Measurements from ENCODE around the gene WDFY2.

Gene WDFY2

DNA sequence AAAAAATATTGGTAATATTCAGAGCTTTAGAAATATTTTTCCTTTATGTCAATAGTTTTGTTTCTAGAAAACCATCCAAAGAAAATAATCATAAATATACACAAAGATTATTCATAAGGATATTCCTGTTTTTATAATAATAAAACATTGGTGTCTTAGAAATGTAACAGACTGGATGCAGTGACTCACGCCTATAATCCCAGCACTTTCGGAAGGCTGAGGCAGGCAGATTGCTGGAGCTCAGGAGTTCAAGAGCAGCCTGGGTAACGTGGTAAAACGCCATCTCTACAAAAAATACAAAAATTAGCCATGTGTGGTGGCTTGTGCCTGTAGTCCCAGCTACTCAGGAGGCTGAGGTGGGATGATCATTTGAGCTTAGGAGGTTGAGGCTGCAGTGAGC lies 112.9 kb downstream of the WDFY2 start:
- peak in 1 of 2 donors; percentile 61 for DNase-seq (ENCODE audit: low read depth in 2 of 2)
- TF ChIP-seq, protein P1, sequence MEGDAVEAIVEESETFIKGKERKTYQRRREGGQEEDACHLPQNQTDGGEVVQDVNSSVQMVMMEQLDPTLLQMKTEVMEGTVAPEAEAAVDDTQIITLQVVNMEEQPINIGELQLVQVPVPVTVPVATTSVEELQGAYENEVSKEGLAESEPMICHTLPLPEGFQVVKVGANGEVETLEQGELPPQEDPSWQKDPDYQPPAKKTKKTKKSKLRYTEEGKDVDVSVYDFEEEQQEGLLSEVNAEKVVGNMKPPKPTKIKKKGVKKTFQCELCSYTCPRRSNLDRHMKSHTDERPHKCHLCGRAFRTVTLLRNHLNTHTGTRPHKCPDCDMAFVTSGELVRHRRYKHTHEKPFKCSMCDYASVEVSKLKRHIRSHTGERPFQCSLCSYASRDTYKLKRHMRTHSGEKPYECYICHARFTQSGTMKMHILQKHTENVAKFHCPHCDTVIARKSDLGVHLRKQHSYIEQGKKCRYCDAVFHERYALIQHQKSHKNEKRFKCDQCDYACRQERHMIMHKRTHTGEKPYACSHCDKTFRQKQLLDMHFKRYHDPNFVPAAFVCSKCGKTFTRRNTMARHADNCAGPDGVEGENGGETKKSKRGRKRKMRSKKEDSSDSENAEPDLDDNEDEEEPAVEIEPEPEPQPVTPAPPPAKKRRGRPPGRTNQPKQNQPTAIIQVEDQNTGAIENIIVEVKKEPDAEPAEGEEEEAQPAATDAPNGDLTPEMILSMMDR (IDR thresholded peaks at IDR 0.05; ENCODE audit: low read depth, low read length), result no peak
- H3K4me3 ChIP-seq (replicated peaks in 1 of 2; ENCODE audit: low read depth in 2 of 2, low read length in 2 of 2), result no peak overlapping the region

DNA sequence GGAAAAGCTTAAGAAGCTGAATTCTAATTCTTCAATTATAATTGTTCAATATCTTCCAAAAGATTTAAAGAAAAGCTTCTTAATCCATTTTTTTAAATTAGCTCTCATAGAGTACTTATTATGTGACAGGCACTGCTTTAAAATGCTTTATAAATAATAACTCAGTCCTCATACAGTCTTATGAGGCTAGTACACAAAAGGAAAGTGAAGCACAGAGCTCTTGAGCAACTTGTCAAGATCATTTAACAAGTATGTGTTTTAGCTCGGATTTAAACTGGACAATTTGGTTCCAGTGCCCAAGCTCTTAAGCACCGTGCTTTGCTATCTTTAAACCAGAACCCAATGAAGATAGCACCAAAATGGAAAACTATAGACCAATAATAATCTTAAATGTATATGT lies 113.6 kb downstream of the WDFY2 start:
- TF ChIP-seq, protein P1 (IDR thresholded peaks at IDR 0.05; ENCODE audit: low read depth, low read length), result no peak
- peak; percentile 28 to 32 for DNase-seq (ENCODE audit: low read depth in 2 of 2)
- no peak overlapping the region for H3K4me3 ChIP-seq (replicated peaks in 1 of 2; ENCODE audit: low read depth in 2 of 2, low read length in 2 of 2)

DNA sequence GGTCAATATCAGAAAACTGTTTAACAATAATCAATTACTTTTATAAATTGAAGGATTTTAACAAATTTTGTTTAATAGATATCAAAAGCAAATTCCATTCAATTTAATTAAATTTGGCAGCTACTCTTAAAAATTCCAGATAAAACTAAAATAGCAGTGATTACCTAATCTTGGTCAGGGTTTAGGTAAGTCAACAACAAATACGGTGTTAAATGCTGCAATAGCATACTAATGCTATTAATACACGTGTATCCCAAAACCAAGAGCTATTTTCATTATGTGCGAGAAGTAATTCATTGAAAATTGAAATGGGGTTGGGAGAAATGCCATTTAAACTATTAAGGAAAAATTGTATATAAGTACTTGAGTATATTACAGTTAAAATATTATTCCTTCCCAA lies 114.1 kb downstream of the WDFY2 start:
- DNase-seq (ENCODE audit: low read depth in 2 of 2), result no peak
- H3K4me3 ChIP-seq (replicated peaks in 1 of 2; ENCODE audit: low read depth in 2 of 2, low read length in 2 of 2), result no peak overlapping the region
- TF ChIP-seq, protein P1 (IDR thresholded peaks at IDR 0.05; ENCODE audit: low read depth, low read length), result no peak

DNA sequence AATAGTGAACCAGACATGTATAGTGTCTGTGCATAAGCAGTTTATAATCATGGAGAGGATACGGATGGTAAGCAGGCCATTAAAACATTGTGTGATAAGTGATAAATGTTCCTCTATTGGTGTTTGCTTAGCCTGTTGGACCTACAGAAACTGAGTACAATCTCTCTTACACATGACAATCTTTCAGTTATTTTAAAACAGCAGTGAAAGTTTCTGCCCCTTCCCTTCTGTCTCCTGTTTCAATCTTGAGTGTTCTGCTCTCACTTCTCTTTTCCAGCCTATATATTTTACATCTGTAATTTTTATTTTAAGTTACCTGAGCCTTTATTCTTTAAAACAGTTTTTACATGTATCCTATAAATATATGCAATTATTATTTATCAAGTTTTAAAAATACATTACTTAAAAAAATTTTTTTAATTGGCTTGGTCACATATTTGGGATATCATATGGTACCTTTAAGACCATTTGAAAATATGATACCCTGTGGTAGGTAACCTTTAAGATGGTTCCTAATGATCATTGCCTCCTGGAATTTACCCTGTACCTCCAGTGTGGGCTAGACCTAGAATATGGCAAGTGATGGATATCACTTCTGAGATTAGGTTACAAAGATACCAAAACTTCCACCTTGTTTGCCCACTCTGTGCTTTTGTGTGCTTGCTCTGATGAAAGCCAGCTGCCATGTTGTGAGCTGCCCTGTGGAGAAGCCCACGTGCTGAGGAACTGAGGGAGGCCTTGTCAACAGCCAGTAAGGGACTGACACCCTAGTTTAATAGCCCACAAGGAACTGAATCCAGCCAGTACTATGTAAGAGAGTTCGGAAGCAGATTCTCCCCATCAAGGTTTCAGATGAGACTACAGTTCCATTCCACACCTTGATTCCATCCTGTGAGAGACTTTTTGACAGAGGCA lies 120.4 kb downstream of the WDFY2 start:
- no peak for DNase-seq (ENCODE audit: low read depth in 2 of 2)
- TF ChIP-seq, protein P1 (IDR thresholded peaks at IDR 0.05; ENCODE audit: low read depth, low read length), result no peak
- no peak overlapping the region for H3K4me3 ChIP-seq (replicated peaks in 1 of 2; ENCODE audit: low read depth in 2 of 2, low read length in 2 of 2)

DNA sequence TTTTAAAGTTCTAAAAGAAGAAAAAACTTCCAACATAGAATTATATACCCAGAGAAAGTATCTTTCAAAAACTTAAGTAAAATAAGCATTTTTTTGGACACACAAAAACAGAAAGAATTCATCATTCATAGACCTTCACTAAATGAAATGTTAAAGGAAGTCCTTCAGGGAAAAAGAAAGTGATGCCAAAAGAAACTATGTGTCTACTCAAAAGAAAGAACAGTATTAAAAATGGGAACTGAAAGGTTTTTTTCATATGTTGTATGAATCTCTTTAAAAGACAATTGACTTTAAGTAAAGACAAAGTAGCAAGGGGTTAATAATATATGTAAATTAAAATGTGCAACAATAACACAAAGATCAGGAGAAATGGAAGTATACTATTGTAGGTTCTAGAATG lies 123.2 kb downstream of the WDFY2 start:
- DNase-seq (ENCODE audit: low read depth in 2 of 2), result no peak
- no peak overlapping the region for H3K4me3 ChIP-seq (replicated peaks in 1 of 2; ENCODE audit: low read depth in 2 of 2, low read length in 2 of 2)
- TF ChIP-seq, protein P1 (IDR thresholded peaks at IDR 0.05; ENCODE audit: low read depth, low read length), result no peak

DNA sequence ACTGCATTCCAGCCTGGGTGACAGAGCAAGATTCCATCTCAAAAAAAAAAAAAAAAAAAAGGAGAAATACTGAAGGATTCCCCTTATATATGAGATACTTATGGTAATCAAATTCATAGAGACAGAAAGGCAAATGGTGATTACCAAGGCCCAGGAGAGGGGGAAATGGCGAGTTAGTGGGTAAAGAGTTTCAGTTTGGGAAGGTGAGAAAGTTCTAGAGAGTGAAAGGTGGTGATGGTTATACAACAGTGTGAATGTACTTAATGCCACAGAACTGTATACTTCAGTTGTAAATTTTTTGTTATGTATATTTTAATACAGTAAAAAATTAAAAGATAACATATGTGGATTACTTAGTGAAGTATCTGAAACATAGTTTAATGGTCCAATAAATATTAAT lies 129.5 kb downstream of the WDFY2 start:
- no peak overlapping the region for H3K4me3 ChIP-seq (replicated peaks in 1 of 2; ENCODE audit: low read depth in 2 of 2, low read length in 2 of 2)
- DNase-seq (ENCODE audit: low read depth in 2 of 2), result no peak
- TF ChIP-seq, protein P1 (IDR thresholded peaks at IDR 0.05; ENCODE audit: low read depth, low read length), result no peak
